Muscle of back (tissue), 11 donors: Measurements from ENCODE around the gene BBC3. TPM values are rescaled to one million over a fixed set of nuclear protein-coding genes. Genes with fewer than 3 reads are reported as not detected.
A peak's percentile ranks its signal among the peaks of the same experiment; 100 is the strongest.
"Not testable (repeated sequence)": the region's sequence is repeated elsewhere in the genome, so short reads cannot be mapped to it uniquely, and the experiment has no call there.

Experiments used
- DNase-seq, 3 donors: peaks; one replicate each; pipeline versions ENCODE4 v3.0.0 to v3.0.0-alpha.2; 2013
- polyA plus RNA-seq, 10 donors: library from polyadenylated mRNA; unstranded; fragments of 120-200 nt; gene quantifications; one replicate each; pipeline ENCODE4 v1.2.1, GENCODE V29; 2013; ENCODE audit not compliant: insufficient read length in 10 of 10

BBC3 gene
- polyA plus RNA-seq, 10 donors: 1.7 to 3.8 (median 2.4) TPM

DNA sequence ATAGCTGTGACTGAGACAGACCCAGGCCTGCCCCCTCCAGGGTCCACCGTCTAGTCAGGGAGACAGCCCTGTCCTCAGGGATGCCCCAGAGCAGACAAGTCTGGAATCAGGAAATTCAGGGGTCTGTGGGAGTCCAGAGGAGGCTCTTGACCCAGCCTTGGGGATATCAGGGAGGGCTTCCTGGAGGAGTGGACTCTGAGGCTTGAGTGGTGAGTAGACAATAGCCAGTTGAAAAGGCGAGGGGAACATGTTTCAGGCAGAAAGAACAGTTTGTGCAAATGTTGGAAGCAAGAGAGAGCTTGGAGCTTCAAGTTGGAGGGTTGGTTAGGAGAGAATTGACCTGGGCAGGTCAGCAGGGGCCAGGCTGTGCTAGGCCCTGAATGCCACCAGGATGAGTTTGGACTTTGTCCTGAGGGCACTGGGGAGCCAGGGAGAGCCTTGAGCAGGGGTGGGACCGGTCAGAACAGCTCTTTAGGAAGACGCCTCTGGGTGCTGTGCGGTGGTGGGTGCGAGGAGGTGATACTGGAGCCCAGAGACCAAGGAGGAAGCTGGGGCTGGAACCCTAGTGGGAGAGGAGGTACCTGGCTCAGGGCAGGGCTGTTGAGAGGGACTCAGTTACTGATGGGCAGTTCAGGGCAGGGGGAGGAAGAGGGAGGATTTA lies 28.0 kb upstream of the BBC3 start:
- DNase-seq: no peak

DNA sequence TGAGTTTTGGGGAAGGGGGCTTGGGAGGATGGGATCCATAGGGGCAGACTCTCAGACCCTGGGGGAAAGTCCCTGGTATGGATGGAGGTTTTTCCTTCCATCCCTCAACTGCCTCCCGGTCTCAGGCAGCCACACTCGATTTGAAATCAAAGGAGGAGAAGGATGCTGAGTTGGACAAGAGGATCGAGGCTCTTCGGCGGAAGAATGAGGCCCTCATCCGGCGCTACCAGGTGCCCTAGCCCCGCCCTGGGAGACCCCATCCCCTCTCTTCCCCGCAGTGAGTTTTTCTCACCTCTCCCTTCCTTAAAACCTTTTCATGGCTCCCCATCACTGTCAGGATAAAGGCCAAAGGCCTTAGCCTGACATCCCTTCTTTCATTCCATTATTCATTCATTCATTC lies 27.4 kb upstream of the BBC3 start:
- no peak for DNase-seq

DNA sequence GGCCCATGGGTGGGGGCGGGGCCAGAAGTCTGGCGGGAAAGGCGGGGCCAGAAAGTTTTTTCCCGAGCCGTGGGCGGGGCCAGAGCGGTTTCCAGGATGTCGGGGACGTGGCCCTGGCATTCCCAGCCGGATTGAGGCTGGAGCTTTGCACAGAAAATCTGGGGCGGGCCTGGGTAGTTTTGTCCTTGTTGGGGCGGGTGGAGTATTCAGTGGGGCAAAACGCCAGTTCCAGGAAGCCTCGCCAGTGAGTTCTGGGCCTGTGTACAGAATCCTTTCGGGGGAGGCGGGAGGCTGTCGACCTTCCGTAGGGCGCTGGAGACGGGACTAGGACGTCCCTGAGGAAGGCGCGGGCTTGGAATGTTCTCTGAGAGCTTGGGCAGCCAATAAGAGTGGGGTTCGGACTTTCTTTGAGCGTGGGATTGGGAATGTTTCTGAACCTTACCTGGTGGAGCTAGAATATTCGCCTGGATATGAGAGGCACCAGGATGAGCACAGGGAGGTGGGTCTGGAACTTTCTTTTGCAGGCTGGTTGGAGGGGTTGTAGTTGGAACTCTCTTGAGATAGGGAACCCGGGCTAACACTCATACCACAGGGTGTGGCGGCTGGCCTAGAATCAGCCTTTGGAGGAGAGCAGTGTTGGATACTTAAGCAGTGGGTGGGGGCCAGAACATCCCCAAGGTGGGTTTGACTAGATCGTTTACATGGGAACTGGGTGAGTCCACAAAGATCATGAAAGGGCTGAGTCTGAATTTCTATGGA lies 26.6 kb upstream of the BBC3 start:
- DNase-seq: no peak

GRCh38 chr19:47256693-47257410 lies 25.9 kb upstream of the BBC3 start:
- peak; percentile 98 to 99 (median 99) for DNase-seq

DNA sequence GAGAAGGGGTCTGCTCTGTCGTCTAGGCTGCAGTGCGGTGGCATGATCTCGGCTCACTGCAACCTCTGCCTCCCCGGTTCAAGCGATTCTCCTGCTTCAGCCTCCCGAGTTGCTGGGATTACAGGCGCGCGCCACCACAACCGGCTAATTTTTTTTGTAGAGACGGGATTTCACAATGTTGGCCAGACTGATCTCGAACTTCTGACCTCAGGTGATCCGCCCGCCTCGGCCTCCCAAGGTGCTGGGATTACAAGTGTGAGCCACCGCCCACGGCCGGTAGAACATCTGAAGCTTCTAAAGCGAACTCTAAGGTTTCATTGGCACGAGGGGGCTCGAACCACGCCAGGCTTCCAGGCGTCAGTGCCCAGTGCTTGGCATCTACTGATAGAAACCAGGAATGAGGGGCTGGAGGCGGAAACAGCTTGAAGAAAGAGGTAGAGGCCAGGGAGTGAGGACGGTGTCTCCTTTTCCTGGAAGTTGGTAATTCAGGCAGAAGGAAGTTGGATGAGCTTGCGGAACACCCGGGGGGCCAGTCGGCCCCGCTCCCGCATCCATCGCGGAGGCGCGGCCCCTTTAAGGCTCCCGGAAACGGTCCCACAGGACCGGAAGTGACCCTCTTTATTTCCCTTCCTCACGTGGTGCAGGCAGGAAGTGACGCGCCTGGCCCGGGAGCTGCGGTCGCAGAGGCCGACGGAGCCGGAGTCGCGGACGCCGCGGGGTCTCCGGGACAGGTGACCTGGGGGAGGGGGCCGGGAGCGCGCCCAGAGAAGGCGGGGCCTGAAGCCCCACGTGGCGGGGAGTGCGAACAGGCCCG lies 25.1 kb upstream of the BBC3 start, which contains the start of gene CCDC9:
TSS of gene CCDC9 (plus strand) at position 647 of the 814 bp plus-strand sequence. CDS start 1,876 bp downstream, outside the sequence.
- peak; percentile 97 to 98 (median 97) for DNase-seq

- DNase-seq: no peak
Observed at GRCh38 chr19:47253970-47254369, 23.0 kb upstream of the BBC3 start.

DNA sequence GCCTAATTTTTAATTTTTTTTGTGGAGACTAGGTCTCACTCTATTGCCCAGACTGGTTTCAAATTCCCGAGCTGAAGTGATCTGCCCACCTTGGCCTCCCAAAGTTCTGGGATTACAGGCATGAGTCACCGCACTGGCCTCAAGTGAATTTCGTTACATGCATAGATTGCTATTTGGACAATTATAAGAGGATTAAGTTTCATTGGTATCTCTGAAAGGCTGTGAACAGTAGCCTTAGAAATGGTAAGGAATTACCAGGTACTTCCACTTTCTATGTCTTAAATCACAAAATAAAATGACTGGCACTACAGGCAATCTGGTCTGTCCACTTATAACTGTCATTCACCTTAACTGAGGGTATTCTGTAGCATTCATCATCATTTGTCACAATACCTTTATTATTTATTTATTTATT lies 22.5 kb upstream of the BBC3 start:
- DNase-seq: no peak

GRCh38 chr19:47253016-47253415 lies 22.0 kb upstream of the BBC3 start:
- not testable (repeated sequence) for DNase-seq

DNA sequence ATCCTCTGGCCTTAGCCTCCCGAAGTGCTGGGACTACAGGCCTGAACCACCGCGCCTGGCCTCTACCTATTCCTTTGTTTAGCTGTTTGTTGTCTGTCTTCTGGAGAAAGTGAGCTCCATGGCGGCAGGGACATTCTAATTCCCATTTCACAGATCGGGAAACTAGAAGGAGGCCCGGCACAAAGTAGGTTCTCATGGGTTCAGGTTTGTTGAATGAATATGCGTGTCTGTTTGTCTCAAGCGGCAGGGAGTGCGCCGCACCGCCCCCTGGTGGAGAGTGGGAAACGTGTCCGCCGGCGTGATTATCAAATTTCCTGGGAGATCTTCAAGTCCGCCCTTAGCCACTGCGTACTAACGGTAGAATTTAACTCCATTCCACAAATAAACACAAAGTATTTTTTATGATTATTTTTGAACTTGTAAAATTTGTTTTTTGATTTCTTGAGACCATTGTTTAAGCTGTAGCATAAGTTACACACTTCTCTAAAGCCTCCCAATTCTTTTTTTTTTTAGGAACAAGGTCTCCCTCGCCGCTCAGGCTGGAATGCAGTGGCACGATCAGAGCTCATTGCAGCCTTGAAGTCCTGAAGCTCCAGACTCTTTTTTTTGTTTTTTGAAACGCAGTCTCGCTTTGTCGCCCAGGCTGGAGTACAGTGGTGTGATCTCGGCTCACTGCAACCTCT lies 16.4 kb upstream of the BBC3 start:
- peak in 2 of 3 donors; percentile 81 to 83 for DNase-seq

GRCh38 chr19:47243776-47244547 lies 13.0 kb upstream of the BBC3 start:
- peak; percentile 94 to 97 (median 94) for DNase-seq

DNA sequence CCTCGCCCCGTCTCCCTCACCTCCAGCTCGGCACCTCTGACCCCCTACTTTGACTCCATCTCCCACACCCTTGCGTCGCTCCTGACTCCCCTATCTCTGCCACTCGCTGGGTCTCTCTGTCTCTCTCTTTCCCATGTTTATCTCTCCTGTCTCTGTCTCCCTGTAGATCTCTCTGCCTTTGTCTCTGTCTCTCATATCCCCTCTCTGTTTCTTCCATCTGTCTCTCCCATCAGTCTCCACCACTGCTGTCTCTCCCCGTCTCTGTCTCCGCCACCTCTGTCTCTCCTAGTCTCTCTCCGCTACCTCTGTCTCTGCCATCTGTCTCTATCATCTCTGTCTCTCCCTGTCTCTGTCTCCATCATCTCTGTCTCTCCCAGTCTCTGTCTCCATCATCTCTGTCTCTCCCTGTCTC lies 12.4 kb upstream of the BBC3 start:
- DNase-seq: peak in 1 of 3 donors; percentile 56

- no peak for DNase-seq
Observed at GRCh38 chr19:47241919-47242577, 11.0 kb upstream of the BBC3 start.

DNA sequence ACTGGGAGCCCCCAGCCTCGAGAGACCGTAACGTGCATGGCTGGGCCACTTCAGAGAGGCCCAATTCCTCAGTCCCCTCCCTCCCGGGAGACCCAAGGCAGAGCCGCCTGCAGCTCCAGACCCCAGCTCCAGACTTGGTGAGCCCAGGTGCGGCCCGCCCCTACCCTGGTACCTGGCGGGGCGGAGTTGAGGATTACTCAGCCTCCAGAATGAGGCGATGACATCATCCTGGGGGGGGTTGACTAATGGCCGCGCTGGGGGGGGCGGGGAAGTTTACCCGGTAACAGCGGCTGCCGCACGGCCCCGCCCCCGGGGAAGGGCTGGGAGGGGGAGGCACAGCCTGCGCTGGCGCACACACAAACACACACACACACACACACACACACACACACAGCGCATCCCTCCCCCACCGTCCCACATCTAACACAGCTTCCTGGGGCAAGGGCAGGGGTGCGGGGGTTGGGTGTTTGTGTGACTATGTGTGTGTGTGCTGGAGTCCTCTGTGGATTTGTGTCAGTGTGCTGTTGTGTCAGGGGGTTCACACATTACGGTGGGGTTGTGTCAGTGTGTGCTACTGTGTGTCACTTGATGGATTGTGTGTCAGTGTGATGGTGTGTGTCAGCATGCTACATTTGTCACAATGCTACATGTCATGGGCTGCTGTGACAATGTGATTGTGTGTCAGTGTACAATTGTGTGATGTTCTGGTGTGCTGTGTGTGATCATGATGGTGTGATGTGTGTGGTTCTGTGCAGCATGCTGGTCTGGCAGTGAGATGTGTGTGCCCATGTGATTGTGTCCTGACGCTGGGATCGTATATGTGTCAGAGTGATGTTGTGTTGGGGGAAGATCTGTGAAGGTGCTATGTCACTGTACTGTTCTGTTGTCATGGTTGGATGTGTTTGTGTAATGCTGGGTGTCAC lies 10.3 kb upstream of the BBC3 start:
- DNase-seq: peak in 1 of 3 donors; percentile 65

DNA sequence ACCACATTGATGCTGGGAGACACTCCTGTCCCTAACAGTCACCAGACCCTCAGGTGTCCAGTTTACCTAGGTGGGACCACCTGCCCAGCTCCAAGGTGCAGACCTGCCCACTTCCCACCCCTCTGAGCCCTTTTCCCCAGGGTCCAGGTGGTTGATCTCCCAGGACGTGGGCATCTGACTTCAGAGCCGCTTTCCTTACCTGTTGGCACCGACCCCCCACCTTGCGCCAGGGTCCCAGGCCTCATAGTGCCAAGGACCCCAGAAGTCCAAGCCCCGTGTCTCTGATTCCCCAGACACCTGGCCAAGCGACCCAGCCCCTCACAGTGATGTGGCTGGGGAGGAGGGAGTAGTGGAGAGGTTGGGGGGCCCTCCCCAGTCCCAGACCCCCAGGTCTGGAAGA lies 9.6 kb upstream of the BBC3 start:
- no peak for DNase-seq

DNA sequence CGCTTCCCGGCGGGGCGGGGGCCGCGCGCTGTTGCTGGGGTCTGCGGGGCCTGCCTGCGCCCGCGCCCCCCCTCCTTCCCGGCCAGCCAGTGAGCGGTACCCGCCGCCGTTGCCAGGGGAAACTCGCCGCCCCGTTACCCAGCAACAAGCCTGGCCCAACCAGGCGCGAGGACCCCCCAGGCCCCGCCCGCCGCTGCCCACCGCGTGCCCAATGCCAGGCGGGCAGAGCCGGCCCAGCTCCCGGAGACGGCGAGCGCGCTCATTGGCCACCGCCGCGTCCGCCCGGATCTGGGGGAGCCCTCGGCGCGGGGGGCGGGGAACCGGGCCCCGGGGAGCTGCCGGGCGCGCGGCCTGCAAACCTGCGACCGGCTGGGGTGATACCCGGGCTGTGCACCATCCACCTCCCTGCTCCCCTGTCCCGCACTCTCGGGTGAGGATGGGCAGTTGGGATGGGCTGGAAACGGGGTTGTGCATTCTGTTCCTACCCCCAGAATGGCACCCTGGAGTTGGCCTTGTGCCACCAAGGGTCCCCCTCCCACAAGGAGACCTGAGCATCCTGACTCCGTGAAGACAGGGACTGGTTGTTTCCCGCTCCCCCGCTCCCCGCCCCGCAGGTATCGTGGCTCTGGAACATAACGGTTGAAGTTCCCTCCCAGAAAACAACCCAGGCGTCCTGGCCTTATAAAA lies 8.8 kb upstream of the BBC3 start:
- DNase-seq: peak in 2 of 3 donors; percentile 54 to 67

- DNase-seq: no peak
Observed at GRCh38 chr19:47239152-47239551, 8.2 kb upstream of the BBC3 start.

- DNase-seq: no peak
Observed at GRCh38 chr19:47236072-47236675, 5.2 kb upstream of the BBC3 start.
